Neural progenitor cell (in vitro differentiated cells): ENCODE data around the gene GRIK5.

Source experiments
- CTCF ChIP-seq: fragments of 200-600 bp; sonication (generic); IDR thresholded peaks from 2 replicates; pipeline ENCODE4 v1.5.1; 2017; ENCODE audit warnings: antibody characterized with exemption, mild to moderate bottlenecking
- EZH2 ChIP-seq: fragments of 200-600 bp; sonication (generic); IDR thresholded peaks from 2 replicates; pipeline ENCODE4 v1.6.1; 2017; ENCODE audit warnings: antibody characterized with exemption, mild to moderate bottlenecking, moderate library complexity
- EZH2phosphoT487 ChIP-seq: fragments of 200-600 bp; sonication (generic); IDR thresholded peaks from 2 replicates; pipeline ENCODE4 v1.6.1; 2017; ENCODE audit warnings: antibody characterized with exemption

GRCh38 chr19:42078538-42079275 lies 8.7 kb upstream of the GRIK5 start:
- TF ChIP-seq CTCF (no peak), EZH2phosphoT487 (no peak), EZH2 (no peak)
